Ovary (tissue), 3 donors: ENCODE results near the gene OTOP3.

Source experiments
- CTCF ChIP-seq, 3 donors: fragments of 450-650 bp in 2 of 3; fragments of 200-600 bp in 1 of 3; IDR thresholded peaks; one replicate each; pipeline versions ENCODE4 v1.5.1 to v1.8.0; 2016 to 2022; ENCODE audit warnings: antibody characterized with exemption in 3 of 3, mild to moderate bottlenecking in 1 of 3
- POLR2A ChIP-seq: fragments of 450-650 bp; IDR thresholded peaks from one replicate; pipeline ENCODE4 v1.6.1; 2017; ENCODE audit warnings: antibody characterized with exemption, mild to moderate bottlenecking, moderate library complexity
- donor health status: DM: no; HTN: no; CAD: no.

GRCh38 chr17:74892013-74892841, 43.5 kb upstream of the OTOP3 start:
- TF ChIP-seq CTCF (IDR thresholded peaks at IDR 0.05) (no peak), POLR2A (no peak)
